NCI-H1694 treated with DMSO at 0.1 percent for 48 hours (cell line): ENCODE data around the gene SIPA1L3.
A peak's percentile ranks its signal among the peaks of the same experiment; 100 is the strongest.

Experiments used
- DNase-seq: peaks from one replicate; lab custom pipeline; 2025; lab: John Stamatoyannopoulos, UW

The SIPA1L3 gene

GRCh38 chr19:38118176-38118575 is 211.2 kb downstream of the SIPA1L3 start:
- no peak for DNase-seq

- DNase-seq, result no peak
Measured at GRCh38 chr19:38120471-38121025, 213.5 kb downstream of the SIPA1L3 start.

DNA sequence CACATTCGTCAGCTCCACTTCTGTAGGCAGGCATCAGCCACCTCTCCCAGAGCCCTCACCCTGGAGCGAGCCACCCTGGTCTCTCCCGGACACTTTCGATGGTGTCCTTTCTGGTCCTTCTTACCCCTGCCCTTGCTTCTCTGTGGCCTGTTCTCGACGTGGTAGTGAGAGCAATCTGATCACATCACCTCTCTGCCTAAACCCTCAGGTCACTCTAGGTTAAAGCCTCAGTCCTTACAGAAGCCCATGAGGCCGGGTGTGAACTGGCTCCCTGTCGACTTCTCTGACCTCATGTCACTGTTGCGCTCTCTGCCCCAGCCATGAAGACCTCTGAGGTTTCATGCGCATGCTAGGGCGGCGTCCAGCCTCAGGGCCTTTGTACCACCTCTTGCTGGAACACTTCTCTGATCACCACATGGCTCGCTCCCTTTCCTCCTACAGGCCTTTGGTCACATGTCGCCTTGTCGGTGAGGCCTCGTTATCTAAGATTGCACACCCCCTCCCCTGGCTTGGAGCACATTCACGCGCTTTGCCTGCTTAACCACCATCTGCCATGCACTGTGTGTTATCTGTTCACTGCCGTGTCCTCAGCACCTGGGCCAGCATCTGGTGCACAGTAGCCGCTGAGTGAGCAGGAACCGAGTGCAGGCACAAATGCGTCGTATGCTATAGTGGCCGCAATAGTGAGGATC is 215.5 kb downstream of the SIPA1L3 start:
- no peak for DNase-seq

- DNase-seq, result no peak
Measured at GRCh38 chr19:38125238-38125637, 218.2 kb downstream of the SIPA1L3 start.

DNA sequence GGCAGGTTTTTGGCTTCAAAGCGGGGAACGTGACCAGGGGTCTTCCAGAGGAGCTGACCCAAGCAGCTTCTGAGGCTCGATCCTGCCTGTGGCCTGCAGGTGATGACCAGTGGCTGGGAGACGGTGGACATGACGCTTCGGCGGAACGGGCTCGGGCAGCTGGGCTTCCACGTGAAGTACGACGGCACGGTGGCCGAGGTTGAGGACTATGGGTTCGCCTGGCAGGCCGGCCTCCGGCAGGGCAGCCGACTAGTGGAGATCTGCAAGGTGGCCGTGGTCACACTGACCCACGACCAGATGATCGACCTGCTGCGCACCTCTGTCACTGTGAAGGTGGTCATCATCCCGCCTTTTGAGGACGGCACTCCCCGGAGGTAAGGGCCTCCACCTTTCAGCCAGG is 223.4 kb downstream of the SIPA1L3 start:
- DNase-seq, result no peak

DNA sequence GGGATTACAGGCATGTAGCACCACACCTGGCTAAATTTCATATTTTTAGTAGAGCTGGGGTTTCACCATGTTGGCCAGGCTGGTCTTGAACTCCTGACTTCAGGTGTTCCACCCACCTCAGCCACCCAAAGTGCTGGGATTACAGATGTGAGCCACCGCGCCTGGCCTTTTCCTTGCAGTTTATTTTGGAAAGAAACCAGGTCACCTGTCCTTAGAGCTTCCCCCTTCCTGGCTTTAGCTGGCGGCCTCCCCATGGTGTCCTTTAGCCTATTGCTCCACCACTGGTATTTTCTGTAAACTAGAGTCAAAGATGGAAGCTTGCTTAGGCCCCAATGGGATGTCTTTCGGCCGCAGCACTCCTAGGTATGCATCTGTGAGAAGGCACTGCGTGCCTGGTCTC is 225.8 kb downstream of the SIPA1L3 start:
- no peak for DNase-seq

- no peak for DNase-seq
Measured at GRCh38 chr19:38133319-38133718, 226.3 kb downstream of the SIPA1L3 start.

- peak; percentile 10 for DNase-seq
Measured at GRCh38 chr19:38134540-38135149, 227.6 kb downstream of the SIPA1L3 start.

GRCh38 chr19:38135150-38135998 is 228.4 kb downstream of the SIPA1L3 start:
- DNase-seq, result no peak

GRCh38 chr19:38139122-38139521 is 232.1 kb downstream of the SIPA1L3 start:
- no peak for DNase-seq

DNA sequence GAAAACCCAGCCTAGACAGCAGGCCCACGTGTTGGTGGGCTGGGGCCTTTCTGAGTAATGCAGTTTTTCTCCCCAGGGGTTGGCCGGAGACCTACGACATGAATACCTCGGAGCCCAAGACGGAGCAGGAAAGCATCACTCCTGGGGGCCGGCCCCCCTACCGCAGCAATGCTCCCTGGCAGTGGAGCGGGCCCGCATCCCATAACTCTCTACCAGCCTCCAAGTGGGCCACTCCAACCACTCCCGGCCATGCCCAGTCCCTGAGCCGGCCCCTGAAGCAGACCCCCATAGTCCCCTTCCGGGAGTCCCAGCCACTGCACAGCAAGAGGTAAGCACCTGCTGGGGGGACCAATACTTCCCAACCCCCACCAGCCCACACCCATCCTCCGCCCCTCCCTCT is 234.1 kb downstream of the SIPA1L3 start:
- DNase-seq, result no peak

- DNase-seq, result peak; percentile 17
Measured at GRCh38 chr19:38142176-38143035, 235.4 kb downstream of the SIPA1L3 start.

- no peak for DNase-seq
Measured at GRCh38 chr19:38143847-38144246, 236.8 kb downstream of the SIPA1L3 start.

- no peak for DNase-seq
Measured at GRCh38 chr19:38144667-38145066, 237.7 kb downstream of the SIPA1L3 start.

GRCh38 chr19:38145623-38146022 is 238.6 kb downstream of the SIPA1L3 start:
- no peak for DNase-seq

DNA sequence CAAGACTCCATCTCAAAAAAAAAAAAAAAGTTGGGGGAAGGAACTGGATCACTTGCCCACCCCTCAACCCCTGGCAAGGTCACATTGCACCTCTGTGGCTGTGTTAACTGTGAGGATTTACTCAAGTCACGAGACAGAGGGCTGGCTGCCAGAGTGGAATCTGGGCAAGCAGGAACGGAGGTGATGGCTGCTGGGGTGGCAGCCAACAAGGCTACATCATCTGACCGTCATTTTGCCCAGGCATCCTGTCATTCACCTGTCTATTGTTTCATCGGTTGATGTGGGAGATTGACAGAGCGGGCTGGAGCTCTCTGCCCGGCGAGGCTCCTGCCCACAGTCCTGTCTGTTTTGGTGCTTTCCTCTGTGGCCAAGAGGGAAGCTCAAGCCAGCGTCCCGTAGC is 241.3 kb downstream of the SIPA1L3 start:
- DNase-seq, result no peak

- DNase-seq, result no peak
Measured at GRCh38 chr19:38149661-38150061, 242.7 kb downstream of the SIPA1L3 start.

DNA sequence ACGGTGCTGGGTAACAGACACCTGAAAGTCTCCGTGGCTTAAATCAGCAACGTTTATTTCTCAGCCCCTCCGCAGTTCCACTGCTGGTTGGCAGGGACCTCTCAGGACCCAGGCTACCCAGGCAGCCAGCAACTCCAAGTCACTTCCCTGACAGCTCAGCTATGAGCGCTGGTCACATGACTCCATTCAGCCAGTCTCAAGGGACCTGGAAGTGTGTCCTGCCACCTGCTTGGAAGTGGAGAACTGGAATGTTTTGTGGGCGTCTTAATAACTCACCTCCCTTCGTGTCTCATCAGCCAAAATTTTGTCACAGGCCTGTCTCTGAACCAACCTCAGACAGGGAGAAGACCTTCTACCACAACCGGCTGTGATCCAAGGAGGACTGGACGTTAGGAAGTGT is 244.2 kb downstream of the SIPA1L3 start:
- DNase-seq, result no peak

DNA sequence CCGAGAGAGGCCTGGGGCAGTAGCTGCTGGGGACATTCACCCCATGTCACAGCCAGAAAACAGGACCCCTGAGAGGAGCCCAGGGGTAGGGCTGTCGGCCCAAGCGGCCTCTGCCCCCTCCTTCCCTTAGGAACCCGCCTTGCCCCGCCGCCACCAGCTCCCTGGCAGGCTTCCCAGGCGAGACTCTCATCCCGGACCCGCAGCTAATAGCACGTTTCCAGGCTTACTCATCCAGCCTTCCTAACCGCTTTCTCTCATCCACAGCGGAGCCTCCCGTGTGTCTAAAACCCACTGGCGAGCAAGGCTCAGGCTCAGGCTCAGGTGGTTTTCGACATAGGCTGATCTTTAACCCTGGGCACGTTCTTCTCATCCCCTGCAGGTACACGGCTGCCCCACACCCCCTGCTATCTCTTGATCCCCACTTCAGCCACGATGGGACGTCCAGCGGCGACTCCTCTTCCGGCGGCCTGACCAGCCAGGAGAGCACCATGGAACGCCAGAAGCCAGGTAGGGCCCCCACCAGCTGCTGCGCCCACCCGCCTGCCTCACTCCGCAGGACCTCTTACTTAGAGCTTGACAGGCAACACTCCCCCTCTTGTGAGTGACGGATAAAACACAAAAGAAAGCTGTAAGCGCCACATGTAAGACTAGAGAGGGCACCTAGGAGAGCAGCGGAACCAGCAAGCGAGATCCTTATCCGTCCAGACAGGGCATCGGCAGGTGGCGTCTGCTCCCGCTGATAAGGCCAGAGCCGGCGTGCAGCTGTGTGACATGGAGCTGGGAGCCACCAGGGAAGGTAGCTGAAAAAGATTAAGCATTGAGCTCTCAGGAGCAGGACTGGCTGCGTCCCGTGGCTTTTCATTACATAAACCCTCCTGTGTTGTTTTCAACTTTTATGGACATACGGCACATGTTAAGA is 245.7 kb downstream of the SIPA1L3 start:
- peak; percentile 17 for DNase-seq

GRCh38 chr19:38155453-38155852 is 248.4 kb downstream of the SIPA1L3 start:
- no peak for DNase-seq

DNA sequence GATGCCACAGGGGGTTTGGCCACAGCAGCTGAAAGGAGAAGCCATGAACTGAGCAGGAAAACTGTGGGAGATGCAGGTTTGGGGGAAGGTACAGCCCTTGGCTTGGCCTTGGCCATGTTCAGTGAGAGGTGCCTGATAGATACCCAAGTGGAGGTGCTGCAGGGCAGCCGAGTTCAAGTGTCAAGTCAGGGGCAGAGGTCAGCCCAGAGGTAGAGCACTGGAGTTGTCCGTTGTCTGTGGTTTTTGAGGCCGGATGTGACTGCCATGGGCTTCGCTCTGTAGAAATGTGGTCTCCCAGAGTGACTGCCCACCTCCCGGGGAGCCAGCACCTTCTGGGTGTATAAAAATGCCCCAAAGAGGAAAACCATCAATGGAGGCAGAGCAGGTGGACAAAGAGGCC is 251.7 kb downstream of the SIPA1L3 start:
- DNase-seq, result no peak
